Measurements from ENCODE around the gene ANO2.

The ANO2 gene

GRCh38 chr12:5868625-5869295 lies 76.3 kb downstream of the ANO2 start:
- no peak for ATAC-seq
- TF ChIP-seq GLIS3 (CRISPR knock-in tag; IDR thresholded peaks at IDR 0.05), result no peak
- no peak for TF ChIP-seq RARB (CRISPR knock-in tag; IDR thresholded peaks at IDR 0.05)
- no peak for TF ChIP-seq ESRRG (CRISPR knock-in tag; IDR thresholded peaks at IDR 0.05)
- no peak for TF ChIP-seq ZNF8 (CRISPR knock-in tag; IDR thresholded peaks at IDR 0.05)
- no peak for TF ChIP-seq PATZ1 (CRISPR knock-in tag; IDR thresholded peaks at IDR 0.05; ENCODE audit: borderline replicate concordance)
- TF ChIP-seq PPARA (CRISPR knock-in tag; IDR thresholded peaks at IDR 0.05; ENCODE audit: borderline replicate concordance), result no peak
- TF ChIP-seq ZNF70 (CRISPR knock-in tag; IDR thresholded peaks at IDR 0.05), result no peak
- TF ChIP-seq ZC3H10 (CRISPR knock-in tag; IDR thresholded peaks at IDR 0.05), result no peak
- no peak for TF ChIP-seq TSHZ2 (CRISPR knock-in tag; IDR thresholded peaks at IDR 0.05)
- TF ChIP-seq ZFP3 (CRISPR knock-in tag; IDR thresholded peaks at IDR 0.05), result no peak

GRCh38 chr12:5865397-5865796 lies 79.7 kb downstream of the ANO2 start:
- ATAC-seq, result no peak
- TF ChIP-seq RARB (CRISPR knock-in tag; IDR thresholded peaks at IDR 0.05) (no peak), ZFP3 (CRISPR knock-in tag; IDR thresholded peaks at IDR 0.05) (no peak), TOX (CRISPR knock-in tag; IDR thresholded peaks at IDR 0.05; ENCODE audit: borderline replicate concordance) (no peak), ARNTL (CRISPR knock-in tag; IDR thresholded peaks at IDR 0.05; ENCODE audit: borderline replicate concordance, low read depth) (no peak)

- ATAC-seq, result no peak
- TF ChIP-seq GLIS3 (CRISPR knock-in tag; IDR thresholded peaks at IDR 0.05) (no peak), ISL1 (CRISPR knock-in tag; IDR thresholded peaks at IDR 0.05) (no peak), ZNF8 (CRISPR knock-in tag; IDR thresholded peaks at IDR 0.05) (no peak), ZNF565 (CRISPR knock-in tag; conservative IDR thresholded peaks at IDR 0.05; ENCODE audit: low read depth) (no peak), ZC3H10 (CRISPR knock-in tag; IDR thresholded peaks at IDR 0.05) (no peak), CSDC2 (CRISPR knock-in tag; IDR thresholded peaks at IDR 0.05) (no peak), ZFP3 (CRISPR knock-in tag; IDR thresholded peaks at IDR 0.05) (no peak), ESRRG (CRISPR knock-in tag; IDR thresholded peaks at IDR 0.05) (no peak), SNAI2 (CRISPR knock-in tag; IDR thresholded peaks at IDR 0.05) (no peak), PATZ1 (CRISPR knock-in tag; IDR thresholded peaks at IDR 0.05; ENCODE audit: borderline replicate concordance) (no peak), ZFP30 (CRISPR knock-in tag; IDR thresholded peaks at IDR 0.05) (no peak), CREB5 (CRISPR knock-in tag; IDR thresholded peaks at IDR 0.05; ENCODE audit: low read depth) (no peak), TOX (CRISPR knock-in tag; IDR thresholded peaks at IDR 0.05; ENCODE audit: borderline replicate concordance) (no peak)
These were observed 80.1 kb downstream of the ANO2 start for GRCh38 chr12:5864972-5865371.

GRCh38 chr12:5864301-5864700 lies 80.8 kb downstream of the ANO2 start:
- TF ChIP-seq OSR1 (CRISPR knock-in tag; IDR thresholded peaks at IDR 0.05), result no peak
- TF ChIP-seq CREB5 (CRISPR knock-in tag; IDR thresholded peaks at IDR 0.05; ENCODE audit: low read depth), result no peak
- TF ChIP-seq TOX (CRISPR knock-in tag; IDR thresholded peaks at IDR 0.05; ENCODE audit: borderline replicate concordance), result no peak
- TF ChIP-seq TSHZ2 (CRISPR knock-in tag; IDR thresholded peaks at IDR 0.05), result no peak
- no peak for ATAC-seq

Measured in SK-N-SH treated with all-trans-retinoic acid at 6 μM for 48 hours (cell line).